Neutrophil (primary cell): ENCODE results near the gene BIRC5.

ENCODE experiments used
- H3K27ac ChIP-seq: fragments of 200-600 bp; sonication (generic); 2 replicates; pipeline ENCODE4 v1.5.1; 2016; ENCODE audit warnings: mild to moderate bottlenecking, moderate library complexity
- H3K27me3 ChIP-seq: fragments of 200-600 bp; sonication (generic); 2 replicates; pipeline ENCODE4 v1.6.0; 2016; ENCODE audit warnings: mild to moderate bottlenecking
- H3K36me3 ChIP-seq: fragments of 200-600 bp; sonication (generic); 2 replicates; pipeline ENCODE4 v1.5.1; 2017
- H3K4me1 ChIP-seq, 2 experiments: fragments of 200-600 bp in 1 of 2; sonication (generic) in 1 of 2; 1 replicate in 1 of 2; 2 replicates in 1 of 2; pipeline versions ENCODE4 v1.5.1 to v1.6.1; 2013 to 2016; ENCODE audit warnings: low read depth in 1 of 2, low read length in 1 of 2, mild to moderate bottlenecking in 1 of 2, moderate library complexity in 1 of 2; ENCODE audit not compliant: control insufficient read depth in 1 of 2, insufficient read depth in 1 of 2
- H3K4me3 ChIP-seq, 2 experiments: fragments of 200-600 bp in 1 of 2; sonication (generic) in 1 of 2; 1 replicate in 1 of 2; 2 replicates in 1 of 2; pipeline ENCODE4 v1.5.1; 2013 to 2016; ENCODE audit warnings: low read depth in 1 of 2, low read length in 1 of 2, mild to moderate bottlenecking in 1 of 2, moderate library complexity in 1 of 2
- H3K9me3 ChIP-seq: fragments of 200-600 bp; sonication (generic); 2 replicates; pipeline ENCODE4 v1.5.1; 2016
- TF ChIP-seq, protein P1 (sequence below): fragments of 200-600 bp; sonication (generic); IDR thresholded peaks from 2 replicates; pipeline ENCODE4 v1.5.1; 2016; ENCODE audit warnings: antibody characterized with exemption

BIRC5 gene

DNA sequence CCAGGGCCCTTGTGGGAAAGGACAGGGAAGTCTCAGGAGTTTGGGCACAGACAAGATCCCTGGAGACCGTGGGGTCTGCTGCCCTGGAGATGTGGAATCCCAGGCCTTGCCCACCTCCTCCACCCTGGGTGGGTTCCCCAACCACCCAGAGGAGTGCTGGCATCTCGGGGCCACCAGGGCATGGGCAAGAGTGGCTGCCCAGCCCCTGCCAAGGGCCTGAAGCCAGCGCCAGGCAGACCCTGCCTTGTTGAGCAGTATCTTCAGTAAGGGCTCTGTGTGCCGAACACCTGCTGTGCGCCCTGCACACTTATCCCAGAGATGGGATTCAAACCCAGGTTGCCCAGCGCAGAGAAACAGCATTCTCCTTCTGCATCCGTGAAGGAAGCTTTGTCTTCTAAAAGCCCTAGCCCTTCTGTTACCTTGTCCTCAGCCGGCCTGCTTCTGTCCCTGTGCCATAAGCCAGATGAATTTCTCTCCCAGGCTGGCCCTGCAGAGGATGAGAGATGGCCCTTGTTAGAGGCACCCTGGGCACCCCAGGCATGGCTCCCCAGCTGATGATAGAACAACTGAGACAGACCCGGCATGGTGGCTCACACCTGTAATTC, 49.8 kb downstream of the BIRC5 start:
- H3K4me3 ChIP-seq = peak overlapping the region in 1 of 2 experiments; percentile 12
- H3K27ac ChIP-seq = no peak overlapping the region
- no peaks in the 10 kb centered on the region for H3K27me3 ChIP-seq
- TF ChIP-seq, protein P1, sequence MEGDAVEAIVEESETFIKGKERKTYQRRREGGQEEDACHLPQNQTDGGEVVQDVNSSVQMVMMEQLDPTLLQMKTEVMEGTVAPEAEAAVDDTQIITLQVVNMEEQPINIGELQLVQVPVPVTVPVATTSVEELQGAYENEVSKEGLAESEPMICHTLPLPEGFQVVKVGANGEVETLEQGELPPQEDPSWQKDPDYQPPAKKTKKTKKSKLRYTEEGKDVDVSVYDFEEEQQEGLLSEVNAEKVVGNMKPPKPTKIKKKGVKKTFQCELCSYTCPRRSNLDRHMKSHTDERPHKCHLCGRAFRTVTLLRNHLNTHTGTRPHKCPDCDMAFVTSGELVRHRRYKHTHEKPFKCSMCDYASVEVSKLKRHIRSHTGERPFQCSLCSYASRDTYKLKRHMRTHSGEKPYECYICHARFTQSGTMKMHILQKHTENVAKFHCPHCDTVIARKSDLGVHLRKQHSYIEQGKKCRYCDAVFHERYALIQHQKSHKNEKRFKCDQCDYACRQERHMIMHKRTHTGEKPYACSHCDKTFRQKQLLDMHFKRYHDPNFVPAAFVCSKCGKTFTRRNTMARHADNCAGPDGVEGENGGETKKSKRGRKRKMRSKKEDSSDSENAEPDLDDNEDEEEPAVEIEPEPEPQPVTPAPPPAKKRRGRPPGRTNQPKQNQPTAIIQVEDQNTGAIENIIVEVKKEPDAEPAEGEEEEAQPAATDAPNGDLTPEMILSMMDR = no peak
- peaks cover 16 to 53% of the 10 kb centered on the region in 2 experiments for H3K4me1 ChIP-seq
- no peaks in the 10 kb centered on the region for H3K9me3 ChIP-seq
- no peaks in the 10 kb centered on the region for H3K36me3 ChIP-seq

GRCh38 chr17:78264590-78264989, 50.5 kb downstream of the BIRC5 start:
- Histone ChIP-seq H3K36me3 (no peaks in the 10 kb centered on the region), H3K4me1 (peaks cover 12 to 46% of the 10 kb centered on the region in 2 experiments), H3K27ac (no peak overlapping the region), H3K9me3 (no peaks in the 10 kb centered on the region), H3K4me3 (no peak overlapping the region), H3K27me3 (no peaks in the 10 kb centered on the region)
- TF ChIP-seq, protein P1 = no peak

- Histone ChIP-seq H3K4me1 (peaks cover 12 to 40% of the 10 kb centered on the region in 2 experiments), H3K27me3 (no peaks in the 10 kb centered on the region), H3K27ac (no peak overlapping the region), H3K36me3 (no peaks in the 10 kb centered on the region), H3K4me3 (no peak overlapping the region), H3K9me3 (no peaks in the 10 kb centered on the region)
- TF ChIP-seq, protein P1 = no peak
Observed at GRCh38 chr17:78265121-78265520, 51.1 kb downstream of the BIRC5 start.

DNA sequence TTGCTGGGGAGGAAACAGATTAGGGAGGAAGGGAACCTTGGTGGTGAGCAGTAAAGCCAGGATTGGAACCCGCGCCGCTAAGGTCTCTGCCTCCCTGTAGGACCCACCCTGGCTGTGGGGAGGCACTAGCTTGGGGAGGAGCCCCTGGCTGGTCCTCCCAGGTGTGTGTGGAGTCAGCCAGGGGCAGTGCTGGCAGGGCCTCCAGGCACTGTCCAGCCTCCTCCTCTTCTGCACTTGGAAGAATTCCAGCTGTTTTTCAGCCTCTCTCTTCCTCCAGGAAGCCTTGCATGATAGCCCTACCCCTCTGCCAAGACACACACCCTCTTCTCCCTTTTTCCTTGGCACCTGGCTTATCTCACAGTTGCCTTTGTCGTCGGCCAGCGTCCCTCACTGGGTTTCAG, 52.2 kb downstream of the BIRC5 start:
- Histone ChIP-seq H3K27ac (no peak overlapping the region), H3K4me3 (no peak overlapping the region), H3K4me1 (peaks cover 12 to 29% of the 10 kb centered on the region in 2 experiments), H3K27me3 (peaks cover 6% of the 10 kb centered on the region), H3K36me3 (no peaks in the 10 kb centered on the region), H3K9me3 (no peaks in the 10 kb centered on the region)
- TF ChIP-seq, protein P1 = no peak

DNA sequence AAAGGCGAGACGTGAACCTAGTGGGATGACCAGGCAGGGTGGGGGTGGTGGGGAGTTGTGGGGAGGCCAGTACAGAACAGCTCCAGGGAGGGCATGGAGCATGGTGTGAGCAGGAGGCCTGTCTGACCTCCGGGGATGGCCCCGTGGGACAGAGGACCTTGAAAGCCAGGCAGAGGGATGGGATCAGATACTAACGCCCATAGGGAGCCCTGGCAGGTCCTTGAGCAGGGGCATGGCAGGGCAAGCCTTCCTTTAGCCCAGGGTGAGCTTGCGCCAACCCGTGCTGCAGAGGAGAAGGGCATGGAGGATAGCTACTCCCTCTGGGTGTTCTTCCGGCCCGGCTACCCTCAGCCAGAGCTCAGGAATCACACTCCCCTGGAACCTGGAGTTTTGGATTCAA, 52.7 kb downstream of the BIRC5 start:
- Histone ChIP-seq H3K9me3 (no peaks in the 10 kb centered on the region), H3K27me3 (peaks cover 12% of the 10 kb centered on the region), H3K4me1 (peaks cover 12 to 24% of the 10 kb centered on the region in 2 experiments), H3K27ac (no peak overlapping the region), H3K4me3 (no peak overlapping the region), H3K36me3 (no peaks in the 10 kb centered on the region)
- TF ChIP-seq, protein P1 = no peak
